SIG-M5 treated with dmso at 0.1 percent for 504 hours (cell line): ENCODE data around the gene UBE2E3.
A peak's percentile ranks its signal among the peaks of the same experiment; 100 is the strongest.

ENCODE experiments used
- DNase-seq: peaks from one replicate; lab custom pipeline; 2025; ENCODE audit not compliant: unreplicated experiment; lab: John Stamatoyannopoulos, UW

Gene UBE2E3

DNA sequence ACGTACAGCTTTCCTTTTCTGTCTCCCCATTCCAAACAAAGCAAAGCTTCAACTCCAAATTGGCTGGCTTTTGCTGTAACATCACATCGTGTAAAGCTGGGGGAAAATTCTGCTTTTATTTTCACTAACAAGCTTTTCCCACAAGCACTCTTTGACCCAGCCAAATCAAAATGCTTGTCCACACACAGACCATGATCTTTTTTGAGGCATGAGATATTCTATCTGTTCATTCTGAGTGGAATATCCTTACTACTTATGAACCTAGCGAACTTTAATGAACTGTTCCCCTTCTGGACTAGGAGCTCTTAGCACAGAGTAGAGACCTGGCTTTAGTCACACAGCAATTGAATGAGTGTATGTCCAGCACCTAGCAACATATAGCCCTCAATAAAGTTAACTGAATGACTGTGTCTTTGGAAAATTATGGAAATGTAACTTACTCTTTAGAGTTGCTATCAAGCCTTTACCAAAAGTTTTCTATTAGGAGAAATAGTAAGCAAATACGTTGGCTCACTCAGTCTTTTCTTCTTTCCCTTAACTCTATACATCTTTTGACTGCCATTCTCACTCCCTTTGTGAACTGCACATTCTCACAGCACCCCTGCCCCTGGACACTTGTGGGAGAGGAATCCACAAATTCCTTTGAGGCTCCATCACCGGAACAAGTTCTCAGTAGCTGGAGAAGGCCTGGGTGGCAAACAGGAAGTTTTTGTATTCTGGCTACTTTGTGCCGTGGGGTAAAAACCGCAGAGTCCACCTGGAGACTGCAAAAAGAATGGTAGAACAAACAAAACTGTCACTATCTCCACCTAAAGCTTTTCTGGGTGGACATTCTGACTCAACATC, 1.3 kb upstream of the UBE2E3 start:
- no peak for DNase-seq

GRCh38 chr2:180979749-180980105, 678 bp upstream of the UBE2E3 start:
- no peak for DNase-seq

GRCh38 chr2:180980943-180981911, 822 bp downstream of the UBE2E3 start:
- DNase-seq, result peak; percentile 34

DNA sequence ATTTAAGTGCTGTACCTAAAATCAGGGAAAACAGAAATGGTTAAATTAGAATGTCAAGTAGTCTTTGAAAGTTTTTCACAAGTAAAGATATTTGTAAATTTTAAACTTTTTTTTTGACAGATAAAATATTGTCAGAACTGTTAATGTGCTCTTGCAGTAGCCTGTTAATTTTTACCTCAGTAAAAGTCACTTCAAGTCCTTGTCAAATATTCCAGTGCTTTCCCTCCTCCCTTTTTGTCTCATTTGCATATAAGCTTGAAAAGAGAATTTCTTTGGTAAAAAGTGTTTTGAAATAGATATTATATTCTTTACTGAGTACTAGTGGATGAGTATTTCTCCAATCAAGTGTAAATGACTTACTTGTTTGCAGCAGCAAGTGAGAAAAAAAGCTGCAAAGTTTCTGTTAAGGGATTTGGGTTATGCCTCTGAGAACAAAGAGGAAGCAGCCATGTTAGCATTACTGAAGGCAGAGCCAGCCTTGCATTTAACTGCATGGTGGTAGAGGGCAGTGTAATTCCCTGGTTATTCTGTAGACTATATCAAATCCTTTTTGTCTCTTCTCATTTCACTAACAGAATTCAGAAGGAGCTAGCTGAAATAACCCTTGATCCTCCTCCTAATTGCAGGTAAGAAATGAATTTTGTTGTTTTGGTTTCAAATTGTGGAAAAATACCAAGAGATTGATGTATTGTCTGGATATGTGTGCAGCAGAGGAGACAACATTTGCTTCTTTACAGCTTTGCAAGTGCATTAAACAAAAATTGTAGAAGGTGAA, 3.2 kb downstream of the UBE2E3 start:
- peak; percentile 68 for DNase-seq

DNA sequence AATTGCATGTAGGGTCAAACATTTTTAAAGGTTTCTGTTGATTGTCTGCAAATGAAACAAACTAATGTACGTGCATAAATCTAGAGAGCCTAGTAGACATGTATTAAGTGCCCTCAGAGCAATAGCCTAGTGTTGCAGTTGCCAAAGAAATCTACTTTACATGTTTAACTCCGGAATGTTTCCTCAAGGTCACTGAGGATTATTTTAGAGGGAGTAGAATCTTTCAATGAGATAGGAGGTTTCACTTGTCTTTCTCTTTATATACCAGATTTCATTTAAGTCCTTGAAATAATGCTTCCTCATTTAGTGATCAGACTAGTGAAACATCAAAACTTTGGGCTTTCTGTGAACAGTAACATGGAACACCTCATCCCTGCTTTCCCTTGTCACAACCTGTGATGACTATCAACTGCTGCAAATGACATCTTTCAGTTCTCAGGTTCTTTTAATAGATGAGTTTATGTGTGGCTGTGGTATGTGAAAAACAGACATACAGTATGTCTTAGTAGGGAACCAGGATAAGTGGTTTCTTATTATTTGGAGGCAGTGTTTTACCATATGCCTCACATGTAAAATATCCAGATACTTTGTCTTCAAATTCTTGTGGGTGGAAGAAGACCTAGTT, 5.5 kb downstream of the UBE2E3 start:
- no peak for DNase-seq

DNA sequence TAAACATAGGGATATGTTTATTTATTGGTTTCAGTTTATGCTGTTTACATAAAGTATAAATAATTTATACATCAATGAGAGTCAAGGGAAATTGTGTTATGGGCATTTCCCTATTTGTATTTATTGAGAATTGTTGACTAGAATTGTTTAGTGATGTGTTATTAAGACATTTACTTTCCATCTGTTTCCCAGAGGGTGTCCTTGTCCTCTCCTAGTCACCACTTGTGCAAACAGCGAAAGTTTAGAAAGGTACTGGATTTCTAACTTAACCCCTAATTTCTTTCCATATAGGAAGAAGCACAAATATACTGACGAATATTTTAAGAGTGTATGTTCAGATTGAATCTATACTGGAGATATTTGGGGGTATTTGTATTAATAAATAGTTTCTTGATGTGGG, 6.7 kb downstream of the UBE2E3 start:
- no peak for DNase-seq

GRCh38 chr2:180990337-180990736, 9.9 kb downstream of the UBE2E3 start:
- no peak for DNase-seq

DNA sequence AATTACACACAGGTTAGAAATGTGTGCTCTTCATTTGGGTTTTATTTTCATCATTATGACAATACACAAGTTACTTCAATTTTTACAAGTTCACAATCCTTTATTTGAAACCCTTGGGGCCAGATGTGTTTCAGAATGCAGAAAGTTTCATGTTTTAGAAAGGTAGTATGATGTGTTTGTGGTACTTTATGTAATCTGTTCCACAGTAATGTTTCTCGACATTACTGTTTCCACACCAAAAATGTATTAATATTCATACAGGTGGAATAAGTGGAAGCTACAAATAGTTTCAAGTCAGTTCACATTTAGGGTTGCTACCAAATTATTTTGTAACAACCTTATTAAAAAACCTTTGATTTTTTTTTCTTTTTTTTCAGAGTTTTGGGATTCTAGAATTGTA, 10.4 kb downstream of the UBE2E3 start:
- no peak for DNase-seq

DNA sequence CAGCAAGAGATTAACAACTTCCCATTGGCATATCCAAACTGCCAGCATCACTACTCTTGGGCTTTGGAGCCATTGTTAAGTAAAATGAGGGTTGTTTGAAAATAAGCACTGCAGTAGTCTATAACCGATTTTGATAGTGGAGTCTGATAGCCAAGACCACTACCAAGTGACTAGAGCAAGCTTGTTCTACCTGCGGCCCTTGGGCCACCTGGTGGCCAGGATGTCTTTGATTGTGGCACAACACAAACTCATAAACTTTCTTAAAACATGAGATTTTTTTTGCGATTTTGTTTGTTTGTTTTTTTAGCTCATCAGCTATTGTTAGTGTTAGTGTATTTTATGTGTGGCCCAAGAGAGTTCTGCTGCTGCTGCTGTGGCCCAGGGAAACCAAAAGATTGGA, 11.0 kb downstream of the UBE2E3 start:
- DNase-seq, result no peak

DNA sequence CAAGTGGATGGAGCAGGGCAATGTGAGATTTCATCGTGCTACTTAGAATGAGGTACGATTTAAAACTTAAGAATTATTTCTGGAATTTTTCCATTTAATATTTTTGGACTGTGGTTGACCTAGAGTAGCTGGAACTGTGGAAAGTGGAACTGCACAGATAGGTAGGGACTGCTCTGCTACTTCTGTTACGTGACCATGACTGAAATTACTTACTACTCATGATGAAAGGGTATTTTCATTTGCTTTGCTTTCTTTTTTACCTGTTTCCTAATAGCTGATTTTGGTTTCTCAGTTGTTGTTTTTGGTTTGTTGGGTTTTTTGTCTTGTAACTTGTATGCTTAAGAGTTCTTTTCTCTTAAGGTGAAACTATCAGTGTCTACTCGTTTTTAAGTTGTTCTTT, 11.4 kb downstream of the UBE2E3 start:
- no peak for DNase-seq

- DNase-seq, result no peak
Observed at GRCh38 chr2:180992994-180993393, 12.6 kb downstream of the UBE2E3 start.

DNA sequence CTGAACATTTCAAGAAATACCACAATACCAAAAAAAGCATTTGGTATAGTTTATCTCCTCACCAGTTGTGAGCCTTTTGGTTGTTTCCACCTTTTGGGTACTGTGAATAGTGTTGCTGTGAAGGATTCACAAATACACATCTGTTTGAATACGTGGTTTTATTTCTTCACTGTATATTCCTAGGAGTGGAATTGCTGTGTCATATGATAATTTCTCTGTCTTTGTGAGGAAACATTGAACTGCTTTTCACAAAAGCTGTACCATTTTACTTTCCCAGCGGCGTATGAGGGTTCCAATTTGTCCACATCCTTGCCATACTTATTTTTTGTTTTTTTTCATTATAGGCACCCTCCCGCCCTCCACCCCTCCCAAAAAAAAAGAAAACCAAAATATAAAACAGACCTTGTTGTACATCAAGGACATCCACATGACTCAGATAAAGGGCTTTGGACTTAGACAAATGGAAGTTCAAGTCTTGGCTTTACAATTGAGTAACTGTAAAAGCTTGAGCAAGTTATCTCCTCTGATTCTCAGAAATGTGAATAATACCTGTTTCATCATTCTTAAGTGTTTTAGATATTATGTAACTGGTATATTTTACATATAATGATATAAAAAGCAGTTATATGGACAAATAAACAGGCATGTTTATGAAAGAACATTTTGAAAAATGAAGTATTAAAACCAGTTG, 19.0 kb downstream of the UBE2E3 start:
- DNase-seq, result no peak

DNA sequence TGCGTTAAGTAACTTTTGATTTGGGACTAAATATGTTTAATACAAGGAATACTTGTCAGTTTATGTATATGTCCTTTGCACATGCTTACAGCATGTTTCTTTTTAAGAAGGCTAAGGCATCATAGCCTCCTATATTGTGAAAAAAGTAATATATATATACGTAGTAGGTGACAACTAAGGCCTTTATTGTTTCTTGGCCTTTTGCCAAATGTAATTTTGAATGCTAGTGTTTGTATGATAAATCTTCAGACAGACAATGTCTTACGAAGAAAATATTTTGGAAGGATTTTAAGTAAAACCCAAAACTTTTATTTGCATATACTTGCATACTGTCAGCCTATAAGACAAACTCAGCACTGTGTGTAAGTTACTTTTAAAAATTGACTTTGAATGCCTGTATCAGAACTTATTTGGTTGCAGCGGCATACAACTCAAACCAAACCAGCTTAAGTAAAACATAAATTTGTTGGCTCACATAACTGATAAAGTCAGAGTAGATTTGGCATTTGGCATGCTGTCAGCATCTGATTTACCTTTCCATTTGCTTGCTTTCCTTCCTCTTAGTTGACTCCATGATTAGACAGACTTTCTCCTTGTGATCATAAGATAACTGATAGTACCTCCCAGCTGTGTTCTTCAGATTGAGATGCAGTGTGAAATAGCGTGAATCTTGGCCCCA, 24.4 kb downstream of the UBE2E3 start:
- no peak for DNase-seq

DNA sequence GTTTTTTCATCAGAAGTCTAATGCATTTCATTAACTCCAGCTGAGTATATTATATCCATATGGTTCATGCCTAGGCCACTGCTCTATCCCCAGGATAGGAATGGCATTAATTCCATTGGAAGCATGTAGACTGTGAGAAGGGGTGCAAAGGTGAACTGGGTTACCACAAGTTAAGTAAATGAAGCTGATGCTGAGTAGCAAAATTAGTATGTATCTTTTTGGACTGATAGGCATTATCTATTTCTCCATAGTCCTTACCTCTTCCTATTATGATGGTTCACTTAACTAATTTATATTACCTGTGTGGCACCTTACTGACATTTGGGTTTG, 24.9 kb downstream of the UBE2E3 start:
- no peak for DNase-seq

DNA sequence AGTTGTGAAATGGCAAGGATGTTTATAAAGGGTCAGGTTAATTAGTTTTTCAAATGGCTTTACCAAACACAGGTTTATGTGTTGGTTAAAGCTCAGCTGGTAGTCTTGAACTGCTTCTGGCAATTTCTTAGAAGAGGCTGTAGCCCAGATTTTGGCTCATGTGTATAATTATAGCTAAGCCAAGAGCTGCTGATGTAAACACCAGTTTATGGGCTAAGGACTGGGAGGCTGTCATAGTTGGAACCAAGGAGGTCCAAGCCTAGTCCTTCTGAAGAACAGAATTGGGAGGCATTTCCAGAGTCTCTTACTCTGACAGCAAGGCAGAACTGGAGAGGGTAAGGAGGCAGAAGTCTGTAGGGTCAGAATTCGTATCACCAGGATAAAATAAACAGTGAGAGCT, 25.4 kb downstream of the UBE2E3 start:
- no peak for DNase-seq

- no peak for DNase-seq
Observed at GRCh38 chr2:181007086-181007837, 26.9 kb downstream of the UBE2E3 start.

GRCh38 chr2:181008407-181008806, 28.0 kb downstream of the UBE2E3 start:
- DNase-seq, result no peak

- no peak for DNase-seq
Observed at GRCh38 chr2:181021199-181021789, 40.9 kb downstream of the UBE2E3 start.

GRCh38 chr2:181022652-181023051, 42.2 kb downstream of the UBE2E3 start:
- DNase-seq, result no peak
